ENCODE measurements around the gene LANCL3. TPM values are rescaled to one million over a fixed set of nuclear protein-coding genes. Genes with fewer than 3 reads are reported as not detected.

LANCL3 gene
- total RNA-seq, 4 donors from 2014 or later = 0.80 to 6.6 (median 4.7) TPM

DNA sequence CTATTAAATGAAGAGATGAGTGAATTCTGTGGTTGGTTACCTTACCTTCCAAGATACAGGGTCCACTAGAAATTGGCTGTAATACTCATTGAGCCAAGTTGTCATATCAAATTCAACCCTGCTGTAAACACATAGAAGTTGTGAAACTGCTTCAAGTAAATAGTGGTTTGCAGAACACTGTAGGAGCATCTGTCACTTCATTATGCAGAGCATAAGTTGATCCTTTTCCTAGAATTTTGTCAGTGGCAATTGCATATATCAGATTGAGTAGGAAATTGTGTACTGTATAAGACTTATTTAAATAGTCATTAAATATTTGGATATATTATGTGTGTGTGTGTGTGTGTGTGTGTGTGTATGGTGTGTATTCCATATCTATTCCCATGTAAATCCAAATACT, 105.3 kb downstream of the LANCL3 start:
- H3K4me1 ChIP-seq = peaks cover 0 to 9% (median 4%) of the 10 kb centered on the region in 4 donors
- H3K4me3 ChIP-seq = no peak overlapping the region
- no peaks in the 10 kb centered on the region for H3K27me3 ChIP-seq
- TF ChIP-seq EP300 (IDR thresholded peaks at IDR 0.05; ENCODE audit: low read depth) = no peak
- no peak for TF ChIP-seq POLR2AphosphoS5 (IDR thresholded peaks at IDR 0.05)
- TF ChIP-seq, protein P1, sequence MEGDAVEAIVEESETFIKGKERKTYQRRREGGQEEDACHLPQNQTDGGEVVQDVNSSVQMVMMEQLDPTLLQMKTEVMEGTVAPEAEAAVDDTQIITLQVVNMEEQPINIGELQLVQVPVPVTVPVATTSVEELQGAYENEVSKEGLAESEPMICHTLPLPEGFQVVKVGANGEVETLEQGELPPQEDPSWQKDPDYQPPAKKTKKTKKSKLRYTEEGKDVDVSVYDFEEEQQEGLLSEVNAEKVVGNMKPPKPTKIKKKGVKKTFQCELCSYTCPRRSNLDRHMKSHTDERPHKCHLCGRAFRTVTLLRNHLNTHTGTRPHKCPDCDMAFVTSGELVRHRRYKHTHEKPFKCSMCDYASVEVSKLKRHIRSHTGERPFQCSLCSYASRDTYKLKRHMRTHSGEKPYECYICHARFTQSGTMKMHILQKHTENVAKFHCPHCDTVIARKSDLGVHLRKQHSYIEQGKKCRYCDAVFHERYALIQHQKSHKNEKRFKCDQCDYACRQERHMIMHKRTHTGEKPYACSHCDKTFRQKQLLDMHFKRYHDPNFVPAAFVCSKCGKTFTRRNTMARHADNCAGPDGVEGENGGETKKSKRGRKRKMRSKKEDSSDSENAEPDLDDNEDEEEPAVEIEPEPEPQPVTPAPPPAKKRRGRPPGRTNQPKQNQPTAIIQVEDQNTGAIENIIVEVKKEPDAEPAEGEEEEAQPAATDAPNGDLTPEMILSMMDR (IDR thresholded peaks at IDR 0.05) = no peak
- TF ChIP-seq POLR2A (IDR thresholded peaks at IDR 0.05) = no peak
- DNase-seq = no peak
- no peaks in the 10 kb centered on the region for H3K9me3 ChIP-seq
- intact Hi-C loops (cut with DNase I; ENCODE audit: low total_unique reads) = no loop called here
- in situ Hi-C loops (cut with MboI; ENCODE audit: low pct_ligation_motif_present in 1 of 4, low pct_unique_long_range_greater_than_20kb in 1 of 4, low sequenced_read_pairs in 3 of 4) = no loop called here
- H3K27ac ChIP-seq = no peak overlapping the region
- H3K36me3 ChIP-seq = no peaks in the 10 kb centered on the region

DNA sequence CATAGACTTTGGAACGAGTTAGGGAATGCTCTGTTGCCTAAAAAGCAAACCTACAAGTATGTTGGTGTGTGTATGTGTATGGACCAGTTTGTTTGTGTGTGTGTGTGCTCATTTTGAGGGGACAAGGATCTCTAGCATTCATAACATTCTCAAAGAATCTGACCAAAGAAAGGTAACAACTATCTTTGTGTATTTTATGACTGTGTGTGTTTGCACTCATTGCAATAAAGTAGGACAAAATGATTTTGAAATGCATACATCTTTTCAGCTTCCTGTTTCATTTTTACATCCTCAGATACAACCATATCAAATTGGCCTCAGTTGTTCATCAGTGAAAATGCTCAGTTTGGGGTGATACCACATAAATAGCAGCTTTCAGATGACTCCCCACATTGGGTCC, 105.8 kb downstream of the LANCL3 start:
- Histone ChIP-seq H3K27ac (peak overlapping the region in 1 of 4 donors; percentile 4), H3K4me3 (no peak overlapping the region), H3K36me3 (no peaks in the 10 kb centered on the region), H3K9me3 (no peaks in the 10 kb centered on the region), H3K27me3 (no peaks in the 10 kb centered on the region), H3K4me1 (peaks cover 0 to 9% (median 4%) of the 10 kb centered on the region in 4 donors)
- in situ Hi-C loops (cut with MboI; ENCODE audit: low pct_ligation_motif_present in 1 of 4, low pct_unique_long_range_greater_than_20kb in 1 of 4, low sequenced_read_pairs in 3 of 4) = no loop called here
- WGBS, 2 donors (ENCODE audit: low coverage in 1 of 2) = 25% methylated on average over 1 of the region's 1 CpG; no CpG with 5 or more reads in 1 of the 2 donors
- DNase-seq = no peak
- TF ChIP-seq POLR2AphosphoS5 (IDR thresholded peaks at IDR 0.05) = no peak
- TF ChIP-seq, protein P1 (IDR thresholded peaks at IDR 0.05) = no peak
- no peak for TF ChIP-seq POLR2A (IDR thresholded peaks at IDR 0.05)
- no peak for TF ChIP-seq EP300 (IDR thresholded peaks at IDR 0.05; ENCODE audit: low read depth)
- intact Hi-C loops (cut with DNase I; ENCODE audit: low total_unique reads) = no loop called here

- 77% methylated on average over 1 of the region's 1 CpG; no CpG with 5 or more reads in 1 of the 2 donors for WGBS, 2 donors (ENCODE audit: low coverage in 1 of 2)
- H3K4me3 ChIP-seq = no peak overlapping the region
These were observed 106.3 kb downstream of the LANCL3 start for GRCh38 chrX:37677765-37678164.

GRCh38 chrX:37678574-37678973, 107.1 kb downstream of the LANCL3 start:
- H3K36me3 ChIP-seq = no peaks in the 10 kb centered on the region
- TF ChIP-seq POLR2AphosphoS5 (IDR thresholded peaks at IDR 0.05) = no peak
- TF ChIP-seq EP300 (IDR thresholded peaks at IDR 0.05; ENCODE audit: low read depth) = no peak
- TF ChIP-seq, protein P1 (IDR thresholded peaks at IDR 0.05) = no peak
- TF ChIP-seq POLR2A (IDR thresholded peaks at IDR 0.05) = no peak
- WGBS, 2 donors (ENCODE audit: low coverage in 1 of 2) = 88 to 89% methylated on average over 1 of the region's 1 CpG
- H3K4me3 ChIP-seq = no peak overlapping the region
- no peak for DNase-seq
- no peak overlapping the region for H3K27ac ChIP-seq
- H3K4me1 ChIP-seq = peaks cover 0 to 9% (median 4%) of the 10 kb centered on the region in 4 donors
- H3K27me3 ChIP-seq = no peaks in the 10 kb centered on the region
- in situ Hi-C loops (cut with MboI; ENCODE audit: low pct_ligation_motif_present in 1 of 4, low pct_unique_long_range_greater_than_20kb in 1 of 4, low sequenced_read_pairs in 3 of 4) = no loop called here
- H3K9me3 ChIP-seq = no peaks in the 10 kb centered on the region
- intact Hi-C loops (cut with DNase I; ENCODE audit: low total_unique reads) = no loop called here

More at GRCh38 chrX:37677765-37678164, 106.3 kb downstream of the LANCL3 start:
- Histone ChIP-seq H3K27ac (peak overlapping the region in 1 of 4 donors; percentile 4), H3K4me1 (peaks cover 0 to 9% (median 4%) of the 10 kb centered on the region in 4 donors), H3K27me3 (no peaks in the 10 kb centered on the region), H3K36me3 (no peaks in the 10 kb centered on the region), H3K9me3 (no peaks in the 10 kb centered on the region)
- no peak for TF ChIP-seq POLR2A (IDR thresholded peaks at IDR 0.05)
- TF ChIP-seq EP300 (IDR thresholded peaks at IDR 0.05; ENCODE audit: low read depth) = no peak
- TF ChIP-seq POLR2AphosphoS5 (IDR thresholded peaks at IDR 0.05) = no peak
- TF ChIP-seq, protein P1 (IDR thresholded peaks at IDR 0.05) = no peak
- no peak for DNase-seq
- intact Hi-C loops (cut with DNase I; ENCODE audit: low total_unique reads) = no loop called here
- in situ Hi-C loops (cut with MboI; ENCODE audit: low pct_ligation_motif_present in 1 of 4, low pct_unique_long_range_greater_than_20kb in 1 of 4, low sequenced_read_pairs in 3 of 4) = no loop called here
